ENCODE measurements around the gene ZSCAN20. TPM values are rescaled to one million over a fixed set of nuclear protein-coding genes. Genes with fewer than 3 reads are reported as not detected.

ZSCAN20 gene
- total RNA-seq, 4 donors from 2014 or later, result 2.4 to 16.0 (median 5.2) TPM

- DNase-seq, result no peak
- no peak overlapping the region for H3K4me3 ChIP-seq
- no peaks in the 10 kb centered on the region for H3K27me3 ChIP-seq
- no peak overlapping the region for H3K27ac ChIP-seq
- H3K36me3 ChIP-seq, result no peaks in the 10 kb centered on the region
- TF ChIP-seq, protein P1, sequence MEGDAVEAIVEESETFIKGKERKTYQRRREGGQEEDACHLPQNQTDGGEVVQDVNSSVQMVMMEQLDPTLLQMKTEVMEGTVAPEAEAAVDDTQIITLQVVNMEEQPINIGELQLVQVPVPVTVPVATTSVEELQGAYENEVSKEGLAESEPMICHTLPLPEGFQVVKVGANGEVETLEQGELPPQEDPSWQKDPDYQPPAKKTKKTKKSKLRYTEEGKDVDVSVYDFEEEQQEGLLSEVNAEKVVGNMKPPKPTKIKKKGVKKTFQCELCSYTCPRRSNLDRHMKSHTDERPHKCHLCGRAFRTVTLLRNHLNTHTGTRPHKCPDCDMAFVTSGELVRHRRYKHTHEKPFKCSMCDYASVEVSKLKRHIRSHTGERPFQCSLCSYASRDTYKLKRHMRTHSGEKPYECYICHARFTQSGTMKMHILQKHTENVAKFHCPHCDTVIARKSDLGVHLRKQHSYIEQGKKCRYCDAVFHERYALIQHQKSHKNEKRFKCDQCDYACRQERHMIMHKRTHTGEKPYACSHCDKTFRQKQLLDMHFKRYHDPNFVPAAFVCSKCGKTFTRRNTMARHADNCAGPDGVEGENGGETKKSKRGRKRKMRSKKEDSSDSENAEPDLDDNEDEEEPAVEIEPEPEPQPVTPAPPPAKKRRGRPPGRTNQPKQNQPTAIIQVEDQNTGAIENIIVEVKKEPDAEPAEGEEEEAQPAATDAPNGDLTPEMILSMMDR (IDR thresholded peaks at IDR 0.05), result no peak
- TF ChIP-seq POLR2A (IDR thresholded peaks at IDR 0.05), result no peak
- H3K9me3 ChIP-seq, result no peaks in the 10 kb centered on the region
- intact Hi-C loops (cut with DNase I; ENCODE audit: low total_unique reads), result no loop called here
- H3K4me1 ChIP-seq, result no peaks in the 10 kb centered on the region
Observed at GRCh38 chr1:33535334-33535733, 62.9 kb downstream of the ZSCAN20 start.

GRCh38 chr1:33537885-33538284, 65.4 kb downstream of the ZSCAN20 start:
- H3K4me1 ChIP-seq, result no peaks in the 10 kb centered on the region
- no peak overlapping the region for H3K27ac ChIP-seq
- no peaks in the 10 kb centered on the region for H3K27me3 ChIP-seq
- no peaks in the 10 kb centered on the region for H3K9me3 ChIP-seq
- H3K4me3 ChIP-seq, result no peak overlapping the region
- TF ChIP-seq, protein P1 (IDR thresholded peaks at IDR 0.05), result no peak
- no peak for TF ChIP-seq POLR2A (IDR thresholded peaks at IDR 0.05)
- intact Hi-C loops (cut with DNase I; ENCODE audit: low total_unique reads), result no loop called here
- no peak for DNase-seq
- no peaks in the 10 kb centered on the region for H3K36me3 ChIP-seq

- DNase-seq, result no peak
- H3K4me1 ChIP-seq, result no peaks in the 10 kb centered on the region
- no peaks in the 10 kb centered on the region for H3K27me3 ChIP-seq
- TF ChIP-seq, protein P1 (IDR thresholded peaks at IDR 0.05), result no peak
- TF ChIP-seq POLR2A (IDR thresholded peaks at IDR 0.05), result no peak
- H3K27ac ChIP-seq, result no peak overlapping the region
- H3K9me3 ChIP-seq, result no peaks in the 10 kb centered on the region
- intact Hi-C loops (cut with DNase I; ENCODE audit: low total_unique reads), result no loop called here
- H3K4me3 ChIP-seq, result no peak overlapping the region
- H3K36me3 ChIP-seq, result no peaks in the 10 kb centered on the region
Observed at GRCh38 chr1:33541966-33542365, 69.5 kb downstream of the ZSCAN20 start.

Other genes with a start within 250 kb of the ZSCAN20 start
- gene ZNF362, start 216.2 kb upstream of the ZSCAN20 start, total RNA-seq, result 10 to 100 TPM in 3 of 4 donors, 1 to 10 TPM in 1; 9.2 to 45.3 (median 25.8) TPM
- under 1 TPM in 1 of 4 donors, not detected in 3; 0.58 TPM for gene A3GALT2, start 151.5 kb upstream of the ZSCAN20 start, total RNA-seq
- gene PHC2, start 41.5 kb upstream of the ZSCAN20 start, total RNA-seq, result 100 to 1,000 TPM in 2 of 4 donors, 10 to 100 TPM in 2; 51.5 to 203 (median 102) TPM

Measured in uterus (tissue), 4 donors.